ENCODE measurements around the gene GRIK4.

DNA sequence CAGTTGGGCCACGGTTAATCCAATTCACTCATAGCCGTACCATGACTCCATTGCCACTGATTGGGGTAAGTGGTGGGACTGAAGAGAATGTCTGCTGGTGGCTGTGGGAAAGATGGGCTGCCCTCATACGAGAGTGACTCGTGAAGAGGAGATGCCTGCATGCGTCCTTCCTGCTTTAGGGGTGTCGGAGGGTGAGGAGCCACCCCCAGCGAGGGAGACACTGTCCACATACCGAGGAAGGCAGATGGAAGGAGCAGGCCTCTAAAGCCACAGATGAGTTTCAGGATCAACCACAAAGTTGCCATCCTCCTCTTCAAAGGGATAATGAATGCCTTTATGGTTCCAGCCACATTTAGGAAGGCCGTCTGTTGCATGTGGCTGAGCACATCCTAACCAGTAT is 83.2 kb downstream of the GRIK4 start:
- TF ChIP-seq, protein P1, sequence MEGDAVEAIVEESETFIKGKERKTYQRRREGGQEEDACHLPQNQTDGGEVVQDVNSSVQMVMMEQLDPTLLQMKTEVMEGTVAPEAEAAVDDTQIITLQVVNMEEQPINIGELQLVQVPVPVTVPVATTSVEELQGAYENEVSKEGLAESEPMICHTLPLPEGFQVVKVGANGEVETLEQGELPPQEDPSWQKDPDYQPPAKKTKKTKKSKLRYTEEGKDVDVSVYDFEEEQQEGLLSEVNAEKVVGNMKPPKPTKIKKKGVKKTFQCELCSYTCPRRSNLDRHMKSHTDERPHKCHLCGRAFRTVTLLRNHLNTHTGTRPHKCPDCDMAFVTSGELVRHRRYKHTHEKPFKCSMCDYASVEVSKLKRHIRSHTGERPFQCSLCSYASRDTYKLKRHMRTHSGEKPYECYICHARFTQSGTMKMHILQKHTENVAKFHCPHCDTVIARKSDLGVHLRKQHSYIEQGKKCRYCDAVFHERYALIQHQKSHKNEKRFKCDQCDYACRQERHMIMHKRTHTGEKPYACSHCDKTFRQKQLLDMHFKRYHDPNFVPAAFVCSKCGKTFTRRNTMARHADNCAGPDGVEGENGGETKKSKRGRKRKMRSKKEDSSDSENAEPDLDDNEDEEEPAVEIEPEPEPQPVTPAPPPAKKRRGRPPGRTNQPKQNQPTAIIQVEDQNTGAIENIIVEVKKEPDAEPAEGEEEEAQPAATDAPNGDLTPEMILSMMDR (conservative IDR thresholded peaks at IDR 0.05; ENCODE audit: low read length): no peak
- no peak for TF ChIP-seq EZH2phosphoT487 (IDR thresholded peaks at IDR 0.05; ENCODE audit: borderline replicate concordance, low read depth, low read length)

All from OCI-LY7 (cell line).